HEK293T (cell line): Measurements from ENCODE around the gene NLN.

Source experiments
- CTCF ChIA-PET: fragments of 350-600 bp; formaldehyde crosslinking; extraction: SDS; loops from one replicate; lab custom pipeline; 2021; ENCODE audit warnings: antibody characterized with exemption, inconsistent platforms; lab: Yijun Ruan, JAX
- POLR2A ChIA-PET: fragments of 350-600 bp; formaldehyde crosslinking; extraction: SDS; loops from one replicate; lab custom pipeline; 2020; ENCODE audit warnings: antibody characterized with exemption, inconsistent platforms; lab: Yijun Ruan, JAX
- DNase-seq: peaks from one replicate; pipeline ENCODE4 v3.0.0; 2012; ENCODE audit warnings: mixed read lengths; ENCODE audit errors: extremely low spot score
- ARNT ChIP-seq: fragments of 450-650 bp; IDR thresholded peaks from 2 replicates; pipeline ENCODE4 v1.6.1; 2017; ENCODE audit warnings: mild to moderate bottlenecking
- BHLHE40 ChIP-seq: fragments of 450-650 bp; IDR thresholded peaks from 2 replicates; pipeline ENCODE4 v1.6.1; 2016; ENCODE audit warnings: mild to moderate bottlenecking, moderate library complexity, borderline replicate concordance
- CTBP1 ChIP-seq: fragments of 450-650 bp; IDR thresholded peaks from 2 replicates; pipeline ENCODE4 v1.6.1; 2016; ENCODE audit warnings: borderline replicate concordance
- ELF4 ChIP-seq: fragments of 450-650 bp; IDR thresholded peaks from 2 replicates; pipeline ENCODE4 v1.6.1; 2017; ENCODE audit warnings: antibody characterized with exemption
- FOXA1 ChIP-seq: fragments of 450-650 bp; IDR thresholded peaks from 2 replicates; pipeline ENCODE4 v1.6.1; 2016; ENCODE audit warnings: mild to moderate bottlenecking
- FOXK2 ChIP-seq: fragments of 450-650 bp; IDR thresholded peaks from 2 replicates; pipeline ENCODE4 v1.6.1; 2016; ENCODE audit warnings: mild to moderate bottlenecking
- FOXM1 ChIP-seq: fragments of 450-650 bp; IDR thresholded peaks from 2 replicates; pipeline ENCODE4 v1.6.1; 2017; ENCODE audit warnings: mild to moderate bottlenecking, borderline replicate concordance
- HDGF ChIP-seq: fragments of 450-650 bp; IDR thresholded peaks from 2 replicates; pipeline ENCODE4 v1.6.1; 2017; ENCODE audit warnings: antibody characterized with exemption, borderline replicate concordance
- L3MBTL2 ChIP-seq: fragments of 450-650 bp; conservative IDR thresholded peaks from 2 replicates; pipeline ENCODE4 v1.6.1; 2016; ENCODE audit warnings: mild to moderate bottlenecking
- LEF1 ChIP-seq: fragments of 450-650 bp; IDR thresholded peaks from 2 replicates; pipeline ENCODE4 v1.6.1; 2017; ENCODE audit warnings: mild to moderate bottlenecking, borderline replicate concordance
- NFRKB ChIP-seq: fragments of 450-650 bp; IDR thresholded peaks from 2 replicates; pipeline ENCODE4 v1.6.1; 2016; ENCODE audit warnings: mild to moderate bottlenecking, moderate library complexity
- PKNOX1 ChIP-seq: fragments of 450-650 bp; IDR thresholded peaks from 2 replicates; pipeline ENCODE4 v1.6.1; 2016
- SP1 ChIP-seq: fragments of 450-650 bp; IDR thresholded peaks from 2 replicates; pipeline ENCODE4 v1.6.1; 2017
- SUZ12 ChIP-seq: fragments of 450-650 bp; IDR thresholded peaks from 2 replicates; pipeline ENCODE4 v1.6.1; 2016; ENCODE audit warnings: mild to moderate bottlenecking
- TARDBP ChIP-seq: fragments of 450-650 bp; IDR thresholded peaks from 2 replicates; pipeline ENCODE4 v1.6.1; 2016
- ZNF384 ChIP-seq: fragments of 450-650 bp; IDR thresholded peaks from 2 replicates; pipeline ENCODE4 v1.6.1; 2016

The NLN gene

GRCh38 chr5:65873181-65873750 lies 151.3 kb downstream of the NLN start:
- ChIA-PET CTCF (no interaction called here), POLR2A (no interaction called here)
- no peak for TF ChIP-seq SP1
- TF ChIP-seq BHLHE40, result no peak
- TF ChIP-seq ARNT, result no peak
- TF ChIP-seq CTBP1, result no peak
- TF ChIP-seq NFRKB, result no peak
- no peak for TF ChIP-seq HDGF
- no peak for TF ChIP-seq SUZ12
- no peak for TF ChIP-seq FOXA1
- TF ChIP-seq TARDBP, result no peak
- DNase-seq, result no peak

GRCh38 chr5:65874241-65874640 lies 152.2 kb downstream of the NLN start:
- DNase-seq, result no peak
- TF ChIP-seq FOXK2, result no peak
- TF ChIP-seq L3MBTL2, result no peak
- no peak for TF ChIP-seq FOXA1
- TF ChIP-seq ELF4, result no peak
- TF ChIP-seq PKNOX1, result no peak
- TF ChIP-seq LEF1, result no peak
- no peak for TF ChIP-seq TARDBP
- no peak for TF ChIP-seq ARNT
- TF ChIP-seq HDGF, result no peak
- TF ChIP-seq SUZ12, result no peak
- TF ChIP-seq SP1, result no peak
- TF ChIP-seq NFRKB, result no peak
- TF ChIP-seq ZNF384, result no peak
- TF ChIP-seq CTBP1, result no peak
- TF ChIP-seq BHLHE40, result no peak
- TF ChIP-seq FOXM1, result no peak
- CTCF ChIA-PET, result no interaction called here
- POLR2A ChIA-PET, result no interaction called here

GRCh38 chr5:65876496-65876895 lies 154.5 kb downstream of the NLN start:
- TF ChIP-seq ARNT (no peak), FOXK2 (no peak), HDGF (no peak), FOXA1 (no peak), PKNOX1 (no peak), CTBP1 (no peak), BHLHE40 (no peak), TARDBP (no peak), LEF1 (no peak), SP1 (no peak), L3MBTL2 (no peak)
- CTCF ChIA-PET, result no interaction called here
- DNase-seq, result no peak
- POLR2A ChIA-PET, result no interaction called here

- no peak for DNase-seq
- ChIA-PET POLR2A (no interaction called here), CTCF (no interaction called here)
- TF ChIP-seq ELF4 (no peak), PKNOX1 (no peak), L3MBTL2 (no peak), FOXM1 (no peak), FOXK2 (no peak), CTBP1 (no peak), FOXA1 (no peak), HDGF (no peak), BHLHE40 (no peak), TARDBP (no peak), LEF1 (no peak), SUZ12 (no peak), ZNF384 (no peak), SP1 (no peak), ARNT (no peak)
Observed at GRCh38 chr5:65876970-65877369, 155.0 kb downstream of the NLN start.
